T-helper 1 cell (primary cell): ENCODE measurements around the gene OSM.

Source experiments
- DNase-seq, 5 donors: peaks; one replicate each; pipeline ENCODE4 v3.0.0-alpha.2; 2012 to 2020
- total RNA-seq, 4 donors: gene quantifications; one replicate each; lab custom pipeline; 2026; lab: John Stamatoyannopoulos, UW

OSM gene
- 16.8 to 37.3 (median 23.6) reads per million in 4 donors for total RNA-seq

DNA sequence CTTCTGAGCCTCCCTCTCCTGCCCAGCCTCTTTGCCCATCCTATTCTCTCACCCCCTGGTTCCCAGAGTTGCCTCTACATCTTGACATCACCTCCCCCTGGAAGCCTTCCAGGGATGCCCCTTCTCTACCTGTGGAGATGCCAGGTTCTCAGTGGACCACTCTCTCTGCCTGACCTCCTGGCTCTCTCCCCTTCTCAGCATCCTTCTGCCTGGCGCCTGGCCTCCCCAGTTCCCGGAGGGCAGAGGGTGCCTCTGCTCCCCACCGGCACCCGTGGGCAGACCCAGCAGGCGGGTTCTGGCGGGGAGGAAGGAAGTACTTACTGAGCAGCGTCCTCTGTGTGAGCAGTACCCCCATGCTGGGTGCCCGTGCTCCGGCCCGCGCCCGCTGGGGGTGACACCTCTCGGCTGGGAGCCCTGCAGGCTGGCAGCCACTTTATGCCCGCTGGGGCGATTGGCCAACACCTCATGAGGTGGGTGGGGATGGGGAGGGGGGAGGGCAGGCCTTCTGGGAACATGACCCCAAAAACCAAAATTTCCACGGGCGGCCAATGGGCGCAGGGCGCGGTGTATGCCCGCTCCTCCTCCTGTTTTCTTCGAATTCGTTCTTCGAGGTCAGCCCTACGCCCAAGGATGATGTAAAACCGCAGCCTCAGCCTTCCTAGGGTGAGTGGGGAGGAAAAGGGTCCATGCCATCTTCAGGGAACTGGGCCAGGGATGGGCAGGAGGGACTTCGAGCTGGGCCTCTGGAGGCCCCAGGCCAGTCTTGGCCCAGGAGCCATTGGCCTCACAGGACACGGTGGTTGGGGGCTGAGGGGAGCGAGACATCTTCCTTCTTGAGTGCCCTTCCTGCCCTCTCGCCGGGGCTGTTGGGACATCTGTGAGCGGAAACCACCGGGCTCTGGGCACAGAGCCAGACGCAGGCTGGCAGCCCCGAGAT lies at the start of gene OSM:
Gene OSM, minus strand, starts transcription at position 407 of the 937 bp plus-strand sequence. Its CDS starts 52 bp downstream, at position 355.
- peak; percentile 49 to 97 (median 61) for DNase-seq

GRCh38 chr22:30315962-30316576 lies 49.4 kb upstream of the OSM start:
- no peak for DNase-seq

DNA sequence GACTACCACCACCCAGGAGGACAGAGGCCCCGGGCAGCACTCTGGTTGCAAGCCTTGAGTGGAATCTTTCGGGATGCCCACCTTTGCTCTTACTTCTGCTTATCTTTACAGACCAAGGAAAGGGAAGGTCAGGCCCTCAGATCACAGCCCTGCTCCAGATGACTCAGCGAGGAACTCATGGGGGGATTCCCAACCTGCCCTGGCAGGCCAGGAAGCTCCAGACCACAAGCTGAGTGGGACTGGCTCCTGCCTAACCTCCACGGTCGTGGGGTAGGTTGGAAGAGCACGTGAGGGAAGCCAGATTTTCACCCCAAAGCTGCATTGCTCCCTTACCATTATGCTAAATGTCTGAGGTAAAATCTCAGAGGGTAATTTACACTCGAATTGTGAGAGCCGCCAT lies 48.3 kb upstream of the OSM start:
- peak in 4 of 5 donors; percentile 22 to 52 (median 39) for DNase-seq

- DNase-seq: no peak
Observed at GRCh38 chr22:30313527-30314363, 47.1 kb upstream of the OSM start.

DNA sequence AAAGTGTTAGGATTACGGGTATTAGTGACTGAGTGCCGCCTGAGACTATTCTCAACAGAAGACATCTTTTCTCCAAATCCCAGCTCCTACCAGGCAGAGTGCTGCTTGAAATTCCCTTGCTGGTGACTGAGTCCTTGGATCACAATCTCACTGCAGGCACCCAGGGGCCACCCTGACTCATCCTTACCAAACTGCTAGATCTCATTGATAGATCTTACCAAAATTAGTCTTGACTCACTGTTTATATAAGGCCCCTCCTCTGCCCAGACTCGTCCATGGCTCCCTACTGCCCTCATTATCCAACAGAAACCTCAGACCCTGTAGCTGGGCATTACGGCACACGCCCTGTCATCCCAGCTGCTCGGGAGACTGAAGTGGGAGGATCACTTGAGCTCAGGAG lies 45.4 kb upstream of the OSM start:
- no peak for DNase-seq

- no peak for DNase-seq
Observed at GRCh38 chr22:30310881-30311771, 44.5 kb upstream of the OSM start.

GRCh38 chr22:30309951-30310741 lies 43.5 kb upstream of the OSM start:
- peak in 1 of 5 donors; percentile 40 for DNase-seq

- peak in 1 of 5 donors; percentile 55 for DNase-seq
Observed at GRCh38 chr22:30308518-30309230, 42.0 kb upstream of the OSM start.

GRCh38 chr22:30308093-30308492 lies 41.4 kb upstream of the OSM start:
- DNase-seq: no peak

- DNase-seq: no peak
Observed at GRCh38 chr22:30307041-30307574, 40.5 kb upstream of the OSM start.

DNA sequence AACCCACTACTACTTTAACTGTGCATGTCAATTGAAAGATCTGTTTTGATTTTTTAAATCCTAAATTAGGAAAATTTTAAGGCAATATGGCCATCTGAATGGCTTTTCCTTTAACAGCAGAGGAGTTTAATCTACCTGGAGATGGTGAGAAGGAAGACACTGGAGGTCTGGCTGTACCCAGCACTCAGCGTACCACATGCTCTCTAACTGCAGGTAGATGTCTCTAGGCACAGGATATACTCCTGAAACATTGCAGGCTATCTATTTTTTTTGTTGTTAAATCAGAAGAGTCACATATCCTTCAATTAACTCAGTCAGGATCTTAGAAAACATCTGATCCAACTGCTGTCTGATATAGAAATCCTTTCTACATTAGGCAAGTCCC lies 40.0 kb upstream of the OSM start:
- no peak for DNase-seq

GRCh38 chr22:30305906-30306626 lies 39.4 kb upstream of the OSM start:
- peak in 1 of 5 donors; percentile 84 for DNase-seq

DNA sequence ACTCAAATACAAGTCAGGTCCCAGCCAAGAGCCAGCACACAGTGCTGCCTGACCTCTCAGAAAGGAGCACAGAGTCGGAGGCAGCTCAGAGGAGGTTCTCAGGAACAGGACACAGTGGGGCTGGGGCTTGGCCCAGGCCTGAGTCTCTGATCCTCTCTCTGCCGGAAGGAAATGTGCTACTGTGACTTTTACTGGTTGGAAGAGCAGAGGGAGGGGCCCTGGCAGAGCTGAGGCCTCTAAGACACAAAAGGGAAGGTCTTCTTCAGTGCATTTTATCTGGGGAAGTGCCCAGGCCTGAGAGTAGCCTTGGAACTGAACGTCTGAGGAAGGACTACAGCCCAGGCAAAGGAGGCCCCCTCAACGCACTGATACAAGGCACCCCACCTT lies 38.9 kb upstream of the OSM start:
- peak in 3 of 5 donors; percentile 43 to 90 (median 48) for DNase-seq

GRCh38 chr22:30304495-30305244 lies 38.0 kb upstream of the OSM start:
- no peak for DNase-seq

- no peak for DNase-seq
Observed at GRCh38 chr22:30302810-30303138, 36.1 kb upstream of the OSM start.

DNA sequence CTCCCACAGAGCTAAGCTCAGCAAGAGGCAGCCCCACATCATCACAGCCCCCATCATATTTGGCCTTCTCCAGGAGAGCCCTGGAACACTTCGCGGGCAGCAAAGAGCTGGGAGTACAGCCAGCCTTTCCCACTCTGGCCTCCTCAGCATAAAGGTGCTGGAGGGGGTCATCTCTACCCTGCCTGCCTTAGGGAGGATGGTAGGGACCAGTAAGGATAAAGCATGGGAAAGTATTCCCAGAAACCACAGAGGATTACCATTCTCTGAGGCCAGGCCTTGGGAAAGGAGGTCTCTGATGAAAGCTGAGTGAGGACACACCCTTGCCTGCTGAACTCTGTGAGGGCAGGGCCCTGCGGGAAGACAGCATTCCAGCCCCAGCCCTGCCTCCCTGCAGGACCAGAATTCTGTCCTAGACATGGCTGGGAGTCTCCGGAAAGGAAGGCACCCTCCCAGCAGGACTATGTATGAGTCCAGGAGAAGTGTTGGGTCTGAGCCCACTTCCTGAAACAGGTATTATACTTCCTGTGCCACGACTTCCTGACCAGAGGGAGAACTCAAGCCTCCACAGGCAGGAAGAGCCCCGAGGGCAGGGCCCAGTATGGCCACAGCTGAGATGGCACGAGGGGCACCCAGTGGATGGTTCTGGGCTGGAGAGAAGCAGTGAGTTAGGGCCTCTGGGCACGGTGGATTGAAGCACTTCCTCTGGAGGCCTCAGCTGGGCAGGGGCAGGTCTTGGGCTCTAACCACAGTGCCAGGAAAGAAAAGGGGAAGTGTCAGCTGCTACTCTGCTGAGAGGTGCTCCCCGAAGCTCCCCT lies 35.6 kb upstream of the OSM start:
- peak in 1 of 5 donors; percentile 34 for DNase-seq

DNA sequence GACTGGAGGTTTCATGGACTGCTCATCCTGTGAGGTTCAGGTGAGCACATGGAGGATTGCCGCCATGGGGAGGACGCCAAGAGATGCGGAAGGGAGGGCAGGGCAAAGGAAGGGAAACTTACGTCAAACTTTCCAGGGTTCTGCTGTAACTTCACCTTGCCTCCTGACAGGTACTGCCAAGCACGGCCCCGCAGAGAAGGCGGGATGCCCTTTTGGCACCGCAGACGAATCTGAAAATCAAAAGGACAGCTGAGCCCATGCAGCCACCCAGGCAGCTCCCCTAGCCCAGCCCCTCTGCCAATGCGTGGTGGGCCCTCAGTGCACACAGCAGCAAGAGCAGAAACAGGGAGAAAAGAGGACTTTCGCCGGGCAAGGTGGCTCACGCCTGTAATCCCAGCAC lies 32.7 kb upstream of the OSM start:
- DNase-seq: no peak
